ENCODE measurements around the gene ITGB6.
"Not testable (repeated sequence)": the region's sequence is repeated elsewhere in the genome, so short reads cannot be mapped to it uniquely, and the experiment has no call there.

The ITGB6 gene

DNA sequence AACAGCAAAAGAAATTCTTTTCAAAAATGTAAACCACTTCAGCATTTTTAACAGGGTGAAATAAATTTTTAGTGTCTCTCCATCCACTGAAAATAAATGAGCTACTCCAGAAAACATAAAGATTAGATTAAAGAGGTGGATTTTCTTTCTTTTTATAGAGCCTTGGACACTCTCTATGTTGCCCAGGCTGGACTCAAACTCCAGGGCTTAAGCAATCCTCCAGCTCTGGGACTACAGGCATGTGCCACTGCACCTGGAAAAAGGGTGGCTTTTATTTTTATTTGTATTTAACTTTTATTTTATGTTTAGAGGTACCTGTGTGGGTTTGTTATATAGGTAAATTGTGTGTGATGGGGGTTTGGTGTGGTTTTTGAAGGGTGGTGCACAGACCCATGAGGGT lies 19.9 kb downstream of the ITGB6 start:
- no peak for DNase-seq

DNA sequence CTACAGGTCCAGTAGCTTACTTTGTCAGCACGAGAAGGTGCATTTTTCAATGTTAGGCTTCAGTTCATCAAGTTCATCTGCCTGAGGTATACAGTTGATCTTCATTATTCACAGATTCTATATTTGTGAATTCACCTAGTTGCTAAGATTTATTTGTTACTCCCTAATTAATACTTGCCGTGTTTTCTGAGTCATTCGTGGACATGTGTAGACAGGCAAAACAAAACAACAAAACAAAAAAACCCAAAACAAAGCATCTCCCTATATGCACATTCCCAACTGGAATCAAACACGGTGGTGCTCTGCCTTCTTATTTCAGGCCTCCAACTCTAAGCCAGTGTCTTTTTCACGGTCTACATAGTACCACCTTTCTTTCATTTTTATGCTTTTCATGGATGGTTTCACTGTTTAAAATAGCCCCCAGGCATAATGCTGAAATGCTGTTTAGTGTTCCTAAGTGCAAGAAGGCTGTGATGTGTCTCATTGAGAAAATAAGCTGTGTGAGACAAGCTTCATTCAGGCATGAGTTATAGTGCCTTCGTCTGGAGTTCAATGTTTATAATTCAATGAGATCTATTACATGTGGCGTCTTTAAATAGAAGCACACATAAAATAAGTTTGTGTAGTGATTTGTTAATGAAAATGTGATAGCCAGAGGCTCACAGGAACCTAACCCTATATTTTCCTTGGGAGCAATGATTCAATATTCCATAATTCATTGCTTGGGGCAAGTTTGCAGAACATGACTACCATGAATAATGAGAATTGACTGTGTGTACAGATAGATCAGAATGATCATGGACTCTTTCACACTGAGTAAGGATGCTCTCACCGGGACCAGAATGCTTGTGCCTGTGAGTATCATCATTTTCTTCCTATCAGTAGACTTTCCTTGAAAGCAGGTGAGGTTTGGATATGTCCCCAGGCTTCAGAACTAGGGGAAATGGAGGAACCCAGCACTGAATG lies 24.6 kb downstream of the ITGB6 start:
- no peak for DNase-seq

DNA sequence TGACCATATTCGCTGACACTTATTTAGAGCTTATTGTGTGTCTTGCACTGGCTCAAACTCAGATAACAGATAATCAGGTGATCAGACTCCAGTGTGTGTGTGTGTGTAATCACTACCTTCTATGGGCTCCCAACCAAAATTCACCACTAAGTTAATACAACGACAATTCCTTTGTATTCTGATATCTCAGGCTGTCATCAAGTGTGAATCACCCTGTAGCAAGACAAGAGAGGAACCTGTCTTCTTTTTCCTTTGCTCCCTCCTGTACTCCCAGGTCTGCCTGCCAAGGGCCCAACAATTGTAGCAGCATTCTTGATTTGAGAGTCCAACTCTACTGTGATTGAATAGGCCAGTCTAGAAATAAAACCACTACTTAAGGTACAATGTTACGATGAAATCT lies 25.8 kb downstream of the ITGB6 start:
- no peak for DNase-seq

GRCh38 chr2:160169988-160170387 lies 30.1 kb downstream of the ITGB6 start:
- no peak for DNase-seq

- no peak for DNase-seq
Observed at GRCh38 chr2:160169471-160169870, 30.6 kb downstream of the ITGB6 start.

DNA sequence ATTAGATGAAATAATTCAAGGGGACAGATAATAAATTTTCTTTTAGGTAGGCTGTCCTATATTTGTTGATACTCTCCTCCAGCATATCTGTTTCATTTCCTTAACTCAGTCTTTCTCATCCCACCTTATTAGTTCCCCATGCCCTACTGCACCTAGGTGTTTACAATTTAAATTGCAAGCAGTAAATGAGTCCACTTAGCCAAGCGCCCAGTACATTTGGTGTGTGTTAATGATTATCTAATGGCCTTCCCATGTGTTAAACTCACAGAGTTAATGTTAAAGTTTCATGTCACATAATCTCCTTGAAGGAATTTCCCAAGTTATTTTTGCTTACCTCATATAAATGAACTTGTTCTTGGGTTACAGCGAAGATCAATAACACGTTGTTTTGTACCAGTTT lies 31.2 kb downstream of the ITGB6 start:
- no peak for DNase-seq

DNA sequence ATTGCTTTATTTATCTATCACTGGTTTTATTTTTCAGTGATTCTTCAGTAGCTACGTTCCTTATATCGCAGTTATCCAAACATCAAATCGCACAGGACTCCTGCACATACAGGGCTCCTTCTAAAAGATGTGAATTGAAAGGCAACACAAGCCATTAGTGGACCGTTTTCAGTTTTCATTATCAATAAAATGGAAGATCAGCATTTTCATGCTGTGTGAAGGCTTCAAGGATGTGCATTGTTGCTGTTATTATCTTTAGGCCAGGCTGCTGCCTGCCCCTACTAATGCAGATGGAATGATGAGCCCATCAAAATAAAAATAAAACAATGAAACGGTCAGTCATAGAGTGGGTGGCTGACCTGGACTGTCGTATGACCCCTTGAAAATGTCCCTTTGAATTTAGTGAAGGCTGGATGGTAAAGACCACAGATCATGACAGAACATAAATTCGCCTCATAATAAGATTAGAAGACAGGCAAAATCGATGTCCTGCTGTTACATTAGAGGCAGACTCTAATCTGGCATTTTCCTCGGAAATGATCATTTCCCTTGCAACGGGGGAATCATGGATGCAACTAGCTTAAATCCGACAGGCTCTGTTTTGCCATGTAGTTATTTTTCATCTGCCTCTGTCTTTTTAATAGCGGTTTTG lies 32.9 kb downstream of the ITGB6 start:
- DNase-seq = no peak

DNA sequence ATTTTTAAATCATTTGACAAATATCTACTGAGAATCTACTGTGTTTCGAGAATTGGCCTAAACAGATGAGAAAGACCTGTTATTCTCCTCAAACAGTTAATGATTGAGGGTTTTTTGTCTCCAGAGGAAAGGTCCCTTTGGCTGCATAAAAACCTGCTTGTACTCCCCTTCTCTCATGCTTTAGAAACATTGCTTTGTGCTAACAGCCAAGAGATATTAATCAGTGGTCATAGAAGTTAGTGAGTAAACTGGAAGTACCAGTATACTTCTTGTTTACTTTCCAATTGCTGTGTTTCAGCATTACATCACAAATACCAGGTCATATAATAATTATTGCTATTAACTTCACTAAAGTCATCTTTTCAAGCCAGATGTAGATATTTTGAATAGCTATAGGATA lies 34.1 kb downstream of the ITGB6 start:
- DNase-seq = no peak

DNA sequence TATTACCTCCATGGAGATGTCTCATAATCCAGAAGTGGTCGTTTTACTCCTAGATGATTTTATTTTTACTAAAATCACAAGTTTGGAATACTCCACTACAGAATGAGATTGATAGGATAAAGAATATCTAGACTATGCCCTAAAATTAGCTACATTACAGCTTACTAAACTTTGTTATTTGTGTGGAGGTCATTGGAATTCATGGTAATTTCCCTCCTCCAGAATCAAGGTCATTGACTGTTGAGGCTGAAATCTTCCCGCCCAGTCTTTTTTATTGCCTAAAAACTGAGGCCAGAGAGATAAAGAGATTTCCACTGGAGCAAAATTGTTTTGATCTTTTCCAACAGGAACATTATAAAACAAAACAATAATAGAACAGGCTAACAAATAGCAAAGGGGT lies 35.0 kb downstream of the ITGB6 start:
- no peak for DNase-seq

- no peak for DNase-seq
Observed at GRCh38 chr2:160157861-160158829, 41.9 kb downstream of the ITGB6 start.

- peak; percentile 34 for DNase-seq
Observed at GRCh38 chr2:160156665-160157064, 43.4 kb downstream of the ITGB6 start.

DNA sequence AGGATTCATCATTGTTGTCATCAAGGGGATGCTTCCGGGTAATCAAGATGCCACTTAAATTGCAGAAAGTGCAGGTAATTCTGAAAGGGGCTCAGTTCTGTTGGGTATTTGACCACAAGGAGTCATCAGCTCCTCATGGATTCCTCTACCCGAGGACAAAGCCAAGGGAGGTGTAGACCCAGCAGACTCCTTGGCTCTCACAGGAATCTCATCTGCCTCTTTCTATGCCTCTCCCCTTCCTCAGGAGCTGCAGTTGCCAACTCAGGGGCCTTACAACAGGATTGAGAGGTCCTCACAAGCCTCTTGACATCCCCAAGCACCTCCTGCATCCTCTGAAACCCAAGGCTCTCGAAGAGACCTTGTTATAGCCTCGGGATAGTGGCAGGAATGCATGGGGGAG lies 44.0 kb downstream of the ITGB6 start:
- DNase-seq = no peak

- DNase-seq = not testable (repeated sequence)
Observed at GRCh38 chr2:160148419-160148818, 51.7 kb downstream of the ITGB6 start.

- DNase-seq = no peak
Observed at GRCh38 chr2:160145471-160145870, 54.6 kb downstream of the ITGB6 start.

GRCh38 chr2:160144280-160144990 lies 55.6 kb downstream of the ITGB6 start:
- DNase-seq = peak; percentile 20

DNA sequence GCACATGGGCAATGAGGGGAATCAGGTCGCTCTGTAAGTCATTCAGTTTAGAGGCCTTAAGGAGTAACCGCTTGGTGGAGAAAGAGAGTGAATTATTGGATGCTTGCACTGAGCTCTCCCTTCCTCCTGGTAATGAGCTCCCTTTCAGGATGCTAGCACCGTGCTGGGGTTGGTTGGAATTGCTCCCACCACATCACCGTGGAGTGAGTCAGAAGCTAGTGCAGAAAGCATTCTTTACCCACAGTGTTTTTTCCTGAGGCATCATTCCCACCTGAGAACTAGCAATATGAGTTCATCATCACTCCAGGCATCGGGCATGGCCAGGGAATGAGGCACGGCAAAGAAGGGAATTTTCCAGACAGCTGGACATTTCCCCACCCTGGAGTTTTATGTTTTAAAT lies 57.6 kb downstream of the ITGB6 start:
- no peak for DNase-seq

DNA sequence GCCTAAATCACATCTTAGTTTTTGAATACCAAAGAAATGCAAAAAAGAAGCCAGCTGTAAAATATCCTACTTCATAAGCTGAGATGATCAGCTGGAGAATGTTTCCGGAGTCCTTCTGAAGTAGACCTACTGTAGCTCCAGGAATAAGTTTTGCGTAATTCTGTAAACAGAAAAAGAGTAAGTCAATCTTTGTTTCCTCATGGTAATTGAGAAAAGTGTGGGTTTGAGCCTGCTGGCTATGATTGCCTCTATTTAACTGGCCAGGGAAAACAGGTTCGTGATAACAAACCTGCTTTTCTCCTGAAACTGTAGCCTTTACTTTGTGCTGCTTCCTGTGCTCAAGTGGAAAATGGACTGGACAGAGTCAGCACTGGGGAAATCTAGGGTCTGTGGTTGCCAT lies 58.2 kb downstream of the ITGB6 start:
- DNase-seq = no peak

DNA sequence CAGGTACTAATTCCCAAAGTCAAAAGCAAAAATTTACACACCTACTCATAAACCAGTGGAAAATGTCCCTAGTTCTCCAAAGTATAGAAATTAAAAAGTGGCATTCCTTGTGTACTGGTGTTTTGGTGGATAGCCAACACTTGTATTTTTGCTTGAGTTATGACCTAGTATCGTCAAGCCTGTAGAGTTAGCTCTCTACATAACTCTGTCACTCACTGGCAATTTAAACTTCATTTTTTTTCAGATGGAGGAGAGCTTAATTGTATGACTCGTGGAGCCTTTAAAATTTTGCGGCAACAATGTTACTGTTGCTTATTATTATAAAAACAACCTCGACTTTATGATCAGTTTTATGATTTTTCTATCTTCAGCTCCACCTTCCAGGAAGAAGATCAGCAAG lies 58.7 kb downstream of the ITGB6 start:
- DNase-seq = no peak

GRCh38 chr2:160140471-160140870 lies 59.6 kb downstream of the ITGB6 start:
- DNase-seq = peak; percentile 28

DNA sequence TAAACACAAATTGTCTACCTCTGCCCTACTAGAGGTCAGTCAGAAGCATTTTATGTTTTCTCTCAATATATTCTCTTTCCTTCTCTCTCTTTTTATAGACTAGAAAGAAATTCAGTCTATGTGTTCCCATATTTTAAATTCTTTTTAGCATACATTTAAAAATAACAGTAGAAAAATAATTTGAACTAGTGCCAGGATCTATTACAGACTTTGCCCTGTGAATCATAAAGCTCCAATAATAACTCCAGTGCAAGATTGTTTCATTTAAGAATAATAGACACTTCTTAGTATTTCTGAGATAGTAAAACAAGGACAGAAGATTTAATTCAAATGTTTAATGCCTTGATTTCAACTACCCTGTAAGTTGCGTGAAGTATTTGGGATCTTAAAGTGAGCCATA lies 60.1 kb downstream of the ITGB6 start:
- DNase-seq = peak; percentile 38

DNA sequence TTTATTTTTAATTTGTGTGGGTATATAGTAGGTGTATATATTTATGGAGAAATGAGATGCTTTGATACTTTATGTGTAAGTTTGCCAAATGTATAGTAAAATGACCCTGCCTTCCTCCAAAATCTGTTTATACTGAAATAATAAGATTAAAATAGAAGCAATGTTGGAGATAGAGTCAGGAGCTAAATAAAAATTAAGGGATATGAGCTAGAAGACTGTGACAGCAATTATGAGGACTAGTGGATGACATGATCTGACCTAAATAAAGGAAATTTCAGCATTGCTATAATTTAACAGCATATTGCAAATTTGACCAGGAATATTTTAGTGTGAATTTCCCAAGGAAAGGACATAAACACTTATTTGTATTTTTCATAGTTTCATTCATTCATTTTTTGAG lies 60.7 kb downstream of the ITGB6 start:
- DNase-seq = no peak

DNA sequence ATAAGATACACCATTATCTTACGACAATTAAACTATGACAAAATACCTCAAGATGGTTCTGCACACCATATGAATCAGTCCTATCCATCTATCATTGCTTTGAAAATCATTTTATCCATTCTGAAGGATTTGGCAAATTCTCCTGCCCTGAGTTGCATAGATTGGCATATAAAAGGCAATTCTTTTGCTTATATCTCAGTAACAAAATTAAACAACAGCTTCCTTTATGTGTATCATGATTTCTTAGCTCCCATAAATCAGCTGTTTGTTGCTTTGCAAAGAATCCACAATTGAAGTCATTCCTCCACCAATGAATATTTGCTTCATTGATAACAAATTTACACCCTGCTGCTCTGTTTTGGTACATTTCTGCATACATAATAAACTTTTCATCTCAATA lies 61.7 kb downstream of the ITGB6 start:
- no peak for DNase-seq

GRCh38 chr2:160137464-160137863 lies 62.6 kb downstream of the ITGB6 start:
- no peak for DNase-seq
